ENCODE measurements around the gene CATSPER4. TPM values are rescaled to one million over a fixed set of nuclear protein-coding genes. Genes with fewer than 3 reads are reported as not detected.

CATSPER4 gene
- total RNA-seq, 1 experiment from 2014 or later = not detected

DNA sequence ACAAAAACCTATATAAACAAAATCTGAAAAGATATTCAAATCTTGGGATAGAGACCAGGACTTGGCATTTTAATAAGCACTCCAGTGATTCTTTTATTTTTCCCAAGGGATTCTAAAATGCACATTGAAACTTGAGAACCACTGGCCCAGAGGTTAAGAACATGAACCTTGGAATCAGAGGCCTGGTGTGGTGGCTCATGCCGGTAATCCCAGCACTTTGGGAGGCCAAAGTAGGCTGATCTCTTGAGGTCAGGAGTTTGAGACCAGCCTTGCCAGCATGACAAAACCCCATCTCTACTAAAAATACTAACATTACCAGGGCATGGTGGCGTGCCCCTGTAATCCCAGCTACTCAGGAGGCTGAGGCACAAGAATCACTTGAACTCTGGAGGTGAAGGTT is 30.7 kb downstream of the CATSPER4 start:
- no peak for DNase-seq
- Histone ChIP-seq H4K91ac (ENCODE audit: insufficient read length, low read depth, low read length) (no peak overlapping the region), H3K14ac (ENCODE audit: insufficient read depth, low read length) (no peak overlapping the region), H2BK120ac (ENCODE audit: low read depth, low read length, poor library complexity, severe bottlenecking) (no peak overlapping the region), H4K8ac (replicated peaks; ENCODE audit: insufficient read length, low read depth, low read length) (no peak overlapping the region), H3K23me2 (ENCODE audit: insufficient read length, low read depth, low read length, poor library complexity, severe bottlenecking) (peaks cover 9% of the 10 kb centered on the region), H3K23ac (ENCODE audit: insufficient read length, low read depth, low read length) (no peak overlapping the region), H3K4ac (ENCODE audit: low read depth, low read length) (no peak overlapping the region), H3T11ph (ENCODE audit: low read length) (no peak overlapping the region), H2AK5ac (ENCODE audit: insufficient read length, low read length) (no peak overlapping the region), H3K56ac (ENCODE audit: insufficient read length, low read depth, low read length) (no peak overlapping the region), H3K27ac (ENCODE audit: insufficient read length, low read depth, low read length) (no peak overlapping the region), H3K27me3 (ENCODE audit: insufficient read depth, low read length) (no peaks in the 10 kb centered on the region), H3K79me1 (ENCODE audit: insufficient read depth, low read depth, low read length, poor library complexity, severe bottlenecking) (no peaks in the 10 kb centered on the region), H2BK5ac (ENCODE audit: insufficient read length, low read length) (no peak overlapping the region), H2BK15ac (ENCODE audit: low read depth, low read length) (no peak overlapping the region), H3K4me1 (ENCODE audit: insufficient read depth, low read length) (no peaks in the 10 kb centered on the region), H3K4me2 (ENCODE audit: insufficient read depth, insufficient read length, low read length) (no peak overlapping the region), H2BK12ac (ENCODE audit: insufficient read length, low read depth, low read length) (no peak overlapping the region), H3K9me3 (ENCODE audit: control insufficient read depth, low read depth, low read length) (no peaks in the 10 kb centered on the region), H3K18ac (ENCODE audit: insufficient read length, low read depth, low read length) (no peak overlapping the region), H2BK20ac (ENCODE audit: low read depth, low read length, poor library complexity, severe bottlenecking) (no peak overlapping the region), H3K79me2 (ENCODE audit: insufficient read depth, low read length) (no peaks in the 10 kb centered on the region), H4K5ac (ENCODE audit: insufficient read length, low read depth, low read length) (no peak overlapping the region), H4K20me1 (ENCODE audit: control insufficient read depth, insufficient read depth, insufficient read length) (no peaks in the 10 kb centered on the region), H3K9ac (ENCODE audit: extremely low read depth, insufficient read length, low read length) (no peak overlapping the region), H2AFZ (ENCODE audit: low read length) (no peak overlapping the region)
- H3K4me3 Mint-ChIP-seq = no peak overlapping the region
- WGBS (ENCODE audit: extremely low coverage, insufficient read length, low lambda C conversion rate) = no CpG with 5 or more reads among the region's 2 CpGs
- TF ChIP-seq, protein P1, sequence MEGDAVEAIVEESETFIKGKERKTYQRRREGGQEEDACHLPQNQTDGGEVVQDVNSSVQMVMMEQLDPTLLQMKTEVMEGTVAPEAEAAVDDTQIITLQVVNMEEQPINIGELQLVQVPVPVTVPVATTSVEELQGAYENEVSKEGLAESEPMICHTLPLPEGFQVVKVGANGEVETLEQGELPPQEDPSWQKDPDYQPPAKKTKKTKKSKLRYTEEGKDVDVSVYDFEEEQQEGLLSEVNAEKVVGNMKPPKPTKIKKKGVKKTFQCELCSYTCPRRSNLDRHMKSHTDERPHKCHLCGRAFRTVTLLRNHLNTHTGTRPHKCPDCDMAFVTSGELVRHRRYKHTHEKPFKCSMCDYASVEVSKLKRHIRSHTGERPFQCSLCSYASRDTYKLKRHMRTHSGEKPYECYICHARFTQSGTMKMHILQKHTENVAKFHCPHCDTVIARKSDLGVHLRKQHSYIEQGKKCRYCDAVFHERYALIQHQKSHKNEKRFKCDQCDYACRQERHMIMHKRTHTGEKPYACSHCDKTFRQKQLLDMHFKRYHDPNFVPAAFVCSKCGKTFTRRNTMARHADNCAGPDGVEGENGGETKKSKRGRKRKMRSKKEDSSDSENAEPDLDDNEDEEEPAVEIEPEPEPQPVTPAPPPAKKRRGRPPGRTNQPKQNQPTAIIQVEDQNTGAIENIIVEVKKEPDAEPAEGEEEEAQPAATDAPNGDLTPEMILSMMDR (conservative IDR thresholded peaks at IDR 0.05) = no peak
- no peaks in the 10 kb centered on the region for H3K9me3 Mint-ChIP-seq
- H3K27me3 Mint-ChIP-seq (ENCODE audit: low read depth) = peaks cover 31% of the 10 kb centered on the region
- no peak overlapping the region for H3K27ac Mint-ChIP-seq
- H3K4me1 Mint-ChIP-seq = peaks cover 19 to 22% of the 10 kb centered on the region in 2 experiments
- H3K36me3 Mint-ChIP-seq (ENCODE audit: insufficient read depth in 1 of 3, low read depth in 3 of 3) = no peaks in the 10 kb centered on the region
